GM18868 (cell line): ENCODE results near the gene FBXL5.

Experiments used
- ATAC-seq: cut with Tn5 transposase; IDR thresholded peaks from one replicate; pipeline ENCODE4 v1.9.1; 2021; ENCODE audit warnings: mild to moderate bottlenecking, moderate library complexity; ENCODE audit not compliant: unreplicated experiment

FBXL5 gene

GRCh38 chr4:15563871-15564270 lies 91.3 kb downstream of the FBXL5 start:
- ATAC-seq: no peak

GRCh38 chr4:15562623-15563022 lies 92.5 kb downstream of the FBXL5 start:
- no peak for ATAC-seq

GRCh38 chr4:15562114-15562513 lies 93.0 kb downstream of the FBXL5 start:
- no peak for ATAC-seq

- no peak for ATAC-seq
Observed at GRCh38 chr4:15558561-15558960, 96.6 kb downstream of the FBXL5 start.

- ATAC-seq: no peak
Observed at GRCh38 chr4:15557786-15558550, 97.2 kb downstream of the FBXL5 start.

GRCh38 chr4:15556511-15557092 lies 98.6 kb downstream of the FBXL5 start:
- no peak for ATAC-seq
